Kidney epithelial cell (primary cell): ENCODE measurements around the gene ZNF418. TPM values are rescaled to one million over a fixed set of nuclear protein-coding genes. Genes with fewer than 3 reads are reported as not detected.
"Not testable (repeated sequence)": the region's sequence is repeated elsewhere in the genome, so short reads cannot be mapped to it uniquely, and the experiment has no call there.

ENCODE experiments used
- DNase-seq: peaks from one replicate; pipeline ENCODE4 v3.0.0-alpha.2; 2010; ENCODE audit warnings: low read depth
- H3K27me3 ChIP-seq: 2 replicates; pipeline ENCODE4 v1.6.0; 2011; ENCODE audit warnings: low read length; ENCODE audit not compliant: control insufficient read depth, insufficient read depth
- H3K36me3 ChIP-seq: 2 replicates; pipeline ENCODE4 v1.5.1; 2011; ENCODE audit warnings: low read length; ENCODE audit not compliant: control insufficient read depth, insufficient read depth
- H3K4me3 ChIP-seq: 2 replicates; pipeline ENCODE4 v1.5.1; 2011; ENCODE audit warnings: low read depth, mild to moderate bottlenecking, control low read depth, low read length
- CTCF ChIP-seq: IDR thresholded peaks from 2 replicates; pipeline ENCODE4 v1.5.1; 2011; ENCODE audit warnings: mild to moderate bottlenecking, moderate library complexity, low read length, control low read depth, inconsistent platforms; ENCODE audit not compliant: insufficient read depth, poor library complexity, severe bottlenecking
- total RNA-seq: library from RNA; depleted of rRNA; stranded (reverse); fragments of >200 nt; gene quantifications from 2 replicates; pipeline ENCODE4 v1.2.3, GENCODE V29; 2015

ZNF418 gene
- total RNA-seq, 1 donor from 2014 or later, result 1.9 TPM

- H3K4me3 ChIP-seq, result no peak overlapping the region
- no peaks in the 10 kb centered on the region for H3K27me3 ChIP-seq
- H3K36me3 ChIP-seq, result no peaks in the 10 kb centered on the region
- TF ChIP-seq CTCF, result no peak
- DNase-seq, result no peak
These were observed 11.1 kb upstream of the ZNF418 start for GRCh38 chr19:57946316-57946715.

- TF ChIP-seq CTCF, result no peak
- H3K27me3 ChIP-seq, result no peaks in the 10 kb centered on the region
- DNase-seq, result no peak
- no peaks in the 10 kb centered on the region for H3K36me3 ChIP-seq
- H3K4me3 ChIP-seq, result no peak overlapping the region
These were observed 6.4 kb upstream of the ZNF418 start for GRCh38 chr19:57941593-57941992.

- no peak for DNase-seq
- H3K36me3 ChIP-seq, result no peaks in the 10 kb centered on the region
- H3K4me3 ChIP-seq, result no peak overlapping the region
- no peak for TF ChIP-seq CTCF
- no peaks in the 10 kb centered on the region for H3K27me3 ChIP-seq
These were observed 529 bp upstream of the ZNF418 start for GRCh38 chr19:57935731-57936130.

GRCh38 chr19:57927587-57927986 is 7.6 kb downstream of the ZNF418 start:
- no peak overlapping the region for H3K4me3 ChIP-seq
- TF ChIP-seq CTCF, result no peak
- H3K36me3 ChIP-seq, result no peaks in the 10 kb centered on the region
- no peaks in the 10 kb centered on the region for H3K27me3 ChIP-seq
- no peak for DNase-seq

- peak; percentile 91 for DNase-seq
- not testable (repeated sequence) for H3K27me3 ChIP-seq, H3K36me3 ChIP-seq
- H3K4me3 ChIP-seq, result peak within 1 kb of the TSS; percentile 89
- peak; percentile 30 for TF ChIP-seq CTCF
These were observed 18.8 kb downstream of the ZNF418 start, which contains the start of gene ZNF417 for GRCh38 chr19:57916168-57916995. Gene ZNF417, minus strand, starts transcription at chr19:57916592. Its CDS starts 181 bp downstream, at chr19:57916411.

- no peak for TF ChIP-seq CTCF
- Histone ChIP-seq H3K36me3 (peaks cover 2% of the 10 kb centered on the region), H3K27me3 (no peaks in the 10 kb centered on the region), H3K4me3 (no peak overlapping the region)
- DNase-seq, result no peak
These were observed 20.7 kb downstream of the ZNF418 start for GRCh38 chr19:57914531-57914930.
